HEK293 (cell line): ENCODE results near the gene GBP3.

Experiments used
- CTCF ChIA-PET: fragments of 350-600 bp; formaldehyde crosslinking; extraction: SDS; loops from one replicate; lab custom pipeline; 2021; ENCODE audit warnings: antibody characterized with exemption; lab: Yijun Ruan, JAX
- POLR2A ChIA-PET: fragments of 300-600 bp; formaldehyde crosslinking; extraction: SDS; loops from one replicate; lab custom pipeline; 2020; ENCODE audit warnings: antibody characterized with exemption, inconsistent platforms; lab: Yijun Ruan, JAX
- H3K27ac ChIP-seq: fragments of 200-500 bp; sonication (Bioruptor generic); 2 replicates; pipeline ENCODE4 v1.5.1; 2014; ENCODE audit warnings: low read depth, low read length, control low read depth, inconsistent platforms; ENCODE audit errors: extremely low read depth
- H3K36me3 ChIP-seq, 2 experiments: fragments of 200-500 bp in 1 of 2; sonication (Bioruptor generic) in 1 of 2; 1 replicate in 1 of 2; 2 replicates in 1 of 2; pipeline ENCODE4 v1.5.1; 2014 to 2017; ENCODE audit warnings: inconsistent platforms in 2 of 2, low read length in 2 of 2; ENCODE audit not compliant: control insufficient read depth in 2 of 2, insufficient read depth in 1 of 2
- H3K4me1 ChIP-seq: fragments of 200-500 bp; sonication (Bioruptor generic); 2 replicates; pipeline ENCODE4 v1.5.1; 2014; ENCODE audit warnings: mild to moderate bottlenecking, low read length, inconsistent platforms; ENCODE audit not compliant: control insufficient read depth, insufficient read depth
- H3K4me3 ChIP-seq: 2 replicates; pipeline ENCODE4 v1.5.1; 2011; ENCODE audit warnings: low read depth, mild to moderate bottlenecking, control low read depth, low read length, moderate library complexity
- H3K9me3 ChIP-seq: fragments of 200-500 bp; sonication (Bioruptor generic); 2 replicates; pipeline ENCODE4 v1.5.1; 2014; ENCODE audit warnings: low read depth, low read length, inconsistent platforms; ENCODE audit not compliant: control insufficient read depth, insufficient read depth
- SETDB1 ChIP-seq: IDR thresholded peaks from one replicate; pipeline ENCODE4 v1.6.1; 2017; ENCODE audit warnings: mild to moderate bottlenecking, low read length, moderate library complexity, mixed read lengths; ENCODE audit not compliant: insufficient read length
- ZBTB21 ChIP-seq: fragments of 450-650 bp; formaldehyde crosslinking; IDR thresholded peaks from 2 replicates; pipeline ENCODE4 v1.5.1; 2017; ENCODE audit warnings: missing biosample characterization, missing genetic modification characterization
- ZFHX2 ChIP-seq: fragments of 450-650 bp; formaldehyde crosslinking; conservative IDR thresholded peaks from 2 replicates; pipeline ENCODE4 v1.5.1; 2016; ENCODE audit warnings: missing biosample characterization, missing genetic modification characterization
- ZNF114 ChIP-seq: fragments of 450-650 bp; formaldehyde crosslinking; IDR thresholded peaks from 2 replicates; pipeline ENCODE4 v1.5.0; 2017; ENCODE audit warnings: missing biosample characterization, missing genetic modification characterization
- ZNF133 ChIP-seq: fragments of 450-650 bp; formaldehyde crosslinking; IDR thresholded peaks from 2 replicates; pipeline ENCODE4 v1.5.1; 2016; ENCODE audit warnings: missing biosample characterization, missing genetic modification characterization
- ZNF155 ChIP-seq: fragments of 450-650 bp; formaldehyde crosslinking; IDR thresholded peaks from 2 replicates; pipeline ENCODE4 v1.5.1; 2016; ENCODE audit warnings: missing biosample characterization, missing genetic modification characterization
- ZNF24 ChIP-seq: fragments of 450-650 bp; formaldehyde crosslinking; IDR thresholded peaks from 2 replicates; pipeline ENCODE4 v1.5.1; 2016; ENCODE audit warnings: missing biosample characterization, missing genetic modification characterization
- ZNF248 ChIP-seq: fragments of 450-650 bp; formaldehyde crosslinking; IDR thresholded peaks from 2 replicates; pipeline ENCODE4 v1.5.1; 2017; ENCODE audit warnings: missing biosample characterization, missing genetic modification characterization
- ZNF521 ChIP-seq: fragments of 450-650 bp; formaldehyde crosslinking; IDR thresholded peaks from 2 replicates; pipeline ENCODE4 v1.5.1; 2017; ENCODE audit warnings: missing biosample characterization, mild to moderate bottlenecking, missing genetic modification characterization
- ZNF621 ChIP-seq: fragments of 450-650 bp; formaldehyde crosslinking; IDR thresholded peaks from 2 replicates; pipeline ENCODE4 v1.5.1; 2017; ENCODE audit warnings: missing biosample characterization, missing genetic modification characterization
- ZNF76 ChIP-seq: fragments of 450-650 bp; formaldehyde crosslinking; IDR thresholded peaks from 2 replicates; pipeline ENCODE4; 2016; ENCODE audit warnings: low read depth, missing biosample characterization, missing genetic modification characterization, borderline replicate concordance
- ZNF777 ChIP-seq: fragments of 450-650 bp; formaldehyde crosslinking; IDR thresholded peaks from 2 replicates; pipeline ENCODE4 v1.5.1; 2017; ENCODE audit warnings: missing biosample characterization, missing genetic modification characterization, borderline replicate concordance
- TF ChIP-seq, protein P1 (sequence below): fragments of 450-650 bp; formaldehyde crosslinking; IDR thresholded peaks from 2 replicates; pipeline ENCODE4 v1.5.1; 2016; ENCODE audit warnings: missing biosample characterization, missing genetic modification characterization
- TF ChIP-seq, protein P2 (sequence below): fragments of 450-650 bp; formaldehyde crosslinking; IDR thresholded peaks from 2 replicates; pipeline ENCODE4 v1.5.1; 2016; ENCODE audit warnings: missing biosample characterization, missing genetic modification characterization
- TF ChIP-seq, protein P3 (sequence below): fragments of 450-650 bp; formaldehyde crosslinking; IDR thresholded peaks from 2 replicates; pipeline ENCODE4 v1.5.1; 2016; ENCODE audit warnings: missing biosample characterization, missing genetic modification characterization
- TF ChIP-seq, protein P4 (sequence below): fragments of 450-650 bp; formaldehyde crosslinking; IDR thresholded peaks from 2 replicates; pipeline ENCODE4 v1.5.1; 2016; ENCODE audit warnings: missing biosample characterization, missing genetic modification characterization, low read depth
- TF ChIP-seq, protein P5 (sequence below): fragments of 450-650 bp; formaldehyde crosslinking; IDR thresholded peaks from 2 replicates; pipeline ENCODE4 v1.5.1; 2016; ENCODE audit warnings: missing biosample characterization, missing genetic modification characterization
- TF ChIP-seq, protein P6 (sequence below): fragments of 450-650 bp; formaldehyde crosslinking; IDR thresholded peaks from 2 replicates; pipeline ENCODE4 v1.5.1; 2016; ENCODE audit warnings: missing biosample characterization, missing genetic modification characterization
- TF ChIP-seq, protein P7 (sequence below): fragments of 450-650 bp; formaldehyde crosslinking; conservative IDR thresholded peaks from 2 replicates; pipeline ENCODE4 v1.5.1; 2016; ENCODE audit warnings: low read depth, missing biosample characterization, missing genetic modification characterization

GBP3 gene

DNA sequence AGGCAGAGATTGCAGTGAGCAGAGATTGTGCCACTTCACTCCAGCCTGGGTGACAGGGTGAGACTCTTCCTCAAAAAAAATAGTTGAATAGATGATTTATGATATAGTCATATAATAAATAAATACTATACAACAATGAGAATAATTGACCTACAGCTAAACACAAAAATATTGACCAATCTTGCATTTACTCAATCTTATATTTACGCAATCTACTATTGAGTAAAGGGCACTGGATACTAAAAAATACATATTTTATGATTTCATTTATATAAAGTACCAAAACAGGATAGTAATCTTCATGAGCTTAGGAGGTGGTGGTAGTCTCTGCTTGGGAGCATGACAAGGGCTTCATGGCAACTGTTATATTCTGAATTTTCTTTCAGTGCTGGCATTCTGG is 19.1 kb upstream of the GBP3 start:
- ChIA-PET CTCF (interaction anchor here (0.6 to 1.5 kb wide), 3 partner anchors 10 to 339 kb away, joined by 3 to 4 read pairs (median 4); no protein-coding TSS in a partner anchor), POLR2A (no interaction called here)
- no peaks in the 10 kb centered on the region for H3K4me1 ChIP-seq
- TF ChIP-seq ZNF621 (tag by site-specific recombination) (no peak), ZNF777 (tag by site-specific recombination) (no peak), ZNF24 (tag by site-specific recombination) (no peak), ZNF133 (no peak), ZFHX2 (tag by site-specific recombination) (no peak), ZNF155 (tag by site-specific recombination) (no peak), ZBTB21 (tag by site-specific recombination) (no peak), SETDB1 (no peak), ZNF521 (no peak), ZNF76 (no peak), ZNF114 (no peak)
- TF ChIP-seq, protein P1, sequence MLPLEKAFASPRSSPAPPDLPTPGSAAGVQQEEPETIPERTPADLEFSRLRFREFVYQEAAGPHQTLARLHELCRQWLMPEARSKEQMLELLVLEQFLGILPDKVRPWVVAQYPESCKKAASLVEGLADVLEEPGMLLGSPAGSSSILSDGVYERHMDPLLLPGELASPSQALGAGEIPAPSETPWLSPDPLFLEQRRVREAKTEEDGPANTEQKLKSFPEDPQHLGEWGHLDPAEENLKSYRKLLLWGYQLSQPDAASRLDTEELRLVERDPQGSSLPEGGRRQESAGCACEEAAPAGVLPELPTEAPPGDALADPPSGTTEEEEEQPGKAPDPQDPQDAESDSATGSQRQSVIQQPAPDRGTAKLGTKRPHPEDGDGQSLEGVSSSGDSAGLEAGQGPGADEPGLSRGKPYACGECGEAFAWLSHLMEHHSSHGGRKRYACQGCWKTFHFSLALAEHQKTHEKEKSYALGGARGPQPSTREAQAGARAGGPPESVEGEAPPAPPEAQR (tag by site-specific recombination): no peak
- TF ChIP-seq, protein P2, sequence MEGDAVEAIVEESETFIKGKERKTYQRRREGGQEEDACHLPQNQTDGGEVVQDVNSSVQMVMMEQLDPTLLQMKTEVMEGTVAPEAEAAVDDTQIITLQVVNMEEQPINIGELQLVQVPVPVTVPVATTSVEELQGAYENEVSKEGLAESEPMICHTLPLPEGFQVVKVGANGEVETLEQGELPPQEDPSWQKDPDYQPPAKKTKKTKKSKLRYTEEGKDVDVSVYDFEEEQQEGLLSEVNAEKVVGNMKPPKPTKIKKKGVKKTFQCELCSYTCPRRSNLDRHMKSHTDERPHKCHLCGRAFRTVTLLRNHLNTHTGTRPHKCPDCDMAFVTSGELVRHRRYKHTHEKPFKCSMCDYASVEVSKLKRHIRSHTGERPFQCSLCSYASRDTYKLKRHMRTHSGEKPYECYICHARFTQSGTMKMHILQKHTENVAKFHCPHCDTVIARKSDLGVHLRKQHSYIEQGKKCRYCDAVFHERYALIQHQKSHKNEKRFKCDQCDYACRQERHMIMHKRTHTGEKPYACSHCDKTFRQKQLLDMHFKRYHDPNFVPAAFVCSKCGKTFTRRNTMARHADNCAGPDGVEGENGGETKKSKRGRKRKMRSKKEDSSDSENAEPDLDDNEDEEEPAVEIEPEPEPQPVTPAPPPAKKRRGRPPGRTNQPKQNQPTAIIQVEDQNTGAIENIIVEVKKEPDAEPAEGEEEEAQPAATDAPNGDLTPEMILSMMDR (tag by site-specific recombination): no peak
- TF ChIP-seq, protein P3, sequence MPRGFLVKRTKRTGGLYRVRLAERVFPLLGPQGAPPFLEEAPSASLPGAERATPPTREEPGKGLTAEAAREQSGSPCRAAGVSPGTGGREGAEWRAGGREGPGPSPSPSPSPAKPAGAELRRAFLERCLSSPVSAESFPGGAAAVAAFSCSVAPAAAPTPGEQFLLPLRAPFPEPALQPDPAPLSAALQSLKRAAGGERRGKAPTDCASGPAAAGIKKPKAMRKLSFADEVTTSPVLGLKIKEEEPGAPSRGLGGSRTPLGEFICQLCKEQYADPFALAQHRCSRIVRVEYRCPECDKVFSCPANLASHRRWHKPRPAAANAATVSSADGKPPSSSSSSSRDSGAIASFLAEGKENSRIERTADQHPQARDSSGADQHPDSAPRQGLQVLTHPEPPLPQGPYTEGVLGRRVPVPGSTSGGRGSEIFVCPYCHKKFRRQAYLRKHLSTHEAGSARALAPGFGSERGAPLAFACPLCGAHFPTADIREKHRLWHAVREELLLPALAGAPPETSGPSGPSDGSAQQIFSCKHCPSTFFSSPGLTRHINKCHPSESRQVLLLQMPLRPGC (tag by site-specific recombination): no peak
- TF ChIP-seq, protein P4, sequence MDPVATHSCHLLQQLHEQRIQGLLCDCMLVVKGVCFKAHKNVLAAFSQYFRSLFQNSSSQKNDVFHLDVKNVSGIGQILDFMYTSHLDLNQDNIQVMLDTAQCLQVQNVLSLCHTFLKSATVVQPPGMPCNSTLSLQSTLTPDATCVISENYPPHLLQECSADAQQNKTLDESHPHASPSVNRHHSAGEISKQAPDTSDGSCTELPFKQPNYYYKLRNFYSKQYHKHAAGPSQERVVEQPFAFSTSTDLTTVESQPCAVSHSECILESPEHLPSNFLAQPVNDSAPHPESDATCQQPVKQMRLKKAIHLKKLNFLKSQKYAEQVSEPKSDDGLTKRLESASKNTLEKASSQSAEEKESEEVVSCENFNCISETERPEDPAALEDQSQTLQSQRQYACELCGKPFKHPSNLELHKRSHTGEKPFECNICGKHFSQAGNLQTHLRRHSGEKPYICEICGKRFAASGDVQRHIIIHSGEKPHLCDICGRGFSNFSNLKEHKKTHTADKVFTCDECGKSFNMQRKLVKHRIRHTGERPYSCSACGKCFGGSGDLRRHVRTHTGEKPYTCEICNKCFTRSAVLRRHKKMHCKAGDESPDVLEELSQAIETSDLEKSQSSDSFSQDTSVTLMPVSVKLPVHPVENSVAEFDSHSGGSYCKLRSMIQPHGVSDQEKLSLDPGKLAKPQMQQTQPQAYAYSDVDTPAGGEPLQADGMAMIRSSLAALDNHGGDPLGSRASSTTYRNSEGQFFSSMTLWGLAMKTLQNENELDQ: no peak
- TF ChIP-seq, protein P5, sequence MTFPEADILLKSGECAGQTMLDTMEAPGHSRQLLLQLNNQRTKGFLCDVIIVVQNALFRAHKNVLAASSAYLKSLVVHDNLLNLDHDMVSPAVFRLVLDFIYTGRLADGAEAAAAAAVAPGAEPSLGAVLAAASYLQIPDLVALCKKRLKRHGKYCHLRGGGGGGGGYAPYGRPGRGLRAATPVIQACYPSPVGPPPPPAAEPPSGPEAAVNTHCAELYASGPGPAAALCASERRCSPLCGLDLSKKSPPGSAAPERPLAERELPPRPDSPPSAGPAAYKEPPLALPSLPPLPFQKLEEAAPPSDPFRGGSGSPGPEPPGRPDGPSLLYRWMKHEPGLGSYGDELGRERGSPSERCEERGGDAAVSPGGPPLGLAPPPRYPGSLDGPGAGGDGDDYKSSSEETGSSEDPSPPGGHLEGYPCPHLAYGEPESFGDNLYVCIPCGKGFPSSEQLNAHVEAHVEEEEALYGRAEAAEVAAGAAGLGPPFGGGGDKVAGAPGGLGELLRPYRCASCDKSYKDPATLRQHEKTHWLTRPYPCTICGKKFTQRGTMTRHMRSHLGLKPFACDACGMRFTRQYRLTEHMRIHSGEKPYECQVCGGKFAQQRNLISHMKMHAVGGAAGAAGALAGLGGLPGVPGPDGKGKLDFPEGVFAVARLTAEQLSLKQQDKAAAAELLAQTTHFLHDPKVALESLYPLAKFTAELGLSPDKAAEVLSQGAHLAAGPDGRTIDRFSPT (tag by site-specific recombination): no peak
- H3K9me3 ChIP-seq: no peaks in the 10 kb centered on the region
- H3K4me3 ChIP-seq: no peak overlapping the region
- no peak overlapping the region for H3K27ac ChIP-seq
- no peaks in the 10 kb centered on the region for H3K36me3 ChIP-seq

DNA sequence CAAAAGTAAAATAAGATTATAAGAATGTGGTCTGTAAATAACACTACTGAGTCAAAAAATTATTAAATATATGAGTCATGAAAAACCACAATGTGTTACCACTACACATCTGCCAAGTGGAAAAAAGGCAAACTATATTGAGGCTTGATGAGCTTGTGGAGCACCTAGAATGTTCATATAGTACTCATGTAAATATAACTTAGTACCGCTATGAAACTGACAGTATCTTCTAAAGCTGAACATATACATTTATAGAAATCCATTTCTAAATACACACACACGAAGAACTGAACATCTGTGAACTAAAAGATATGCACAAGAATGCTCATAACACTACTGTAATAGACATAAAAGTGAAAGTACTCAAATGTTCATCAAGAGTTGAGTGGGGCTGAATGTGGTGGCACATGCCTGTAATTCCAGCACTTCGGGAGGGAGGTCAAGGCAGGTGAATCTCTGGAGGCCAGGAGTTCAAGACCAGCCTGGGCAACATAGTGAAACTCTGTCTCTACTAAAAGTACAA is 18.5 kb upstream of the GBP3 start:
- Histone ChIP-seq H3K36me3 (no peaks in the 10 kb centered on the region), H3K27ac (no peak overlapping the region), H3K9me3 (no peaks in the 10 kb centered on the region), H3K4me1 (no peaks in the 10 kb centered on the region), H3K4me3 (no peak overlapping the region)
- ChIA-PET CTCF (interaction anchor here (1.2 kb wide), 1 partner anchor 11 kb away, joined by 4 read pairs; no protein-coding TSS in a partner anchor), POLR2A (no interaction called here)
- no peak for TF ChIP-seq ZNF248 (tag by site-specific recombination)
- TF ChIP-seq, protein P6, sequence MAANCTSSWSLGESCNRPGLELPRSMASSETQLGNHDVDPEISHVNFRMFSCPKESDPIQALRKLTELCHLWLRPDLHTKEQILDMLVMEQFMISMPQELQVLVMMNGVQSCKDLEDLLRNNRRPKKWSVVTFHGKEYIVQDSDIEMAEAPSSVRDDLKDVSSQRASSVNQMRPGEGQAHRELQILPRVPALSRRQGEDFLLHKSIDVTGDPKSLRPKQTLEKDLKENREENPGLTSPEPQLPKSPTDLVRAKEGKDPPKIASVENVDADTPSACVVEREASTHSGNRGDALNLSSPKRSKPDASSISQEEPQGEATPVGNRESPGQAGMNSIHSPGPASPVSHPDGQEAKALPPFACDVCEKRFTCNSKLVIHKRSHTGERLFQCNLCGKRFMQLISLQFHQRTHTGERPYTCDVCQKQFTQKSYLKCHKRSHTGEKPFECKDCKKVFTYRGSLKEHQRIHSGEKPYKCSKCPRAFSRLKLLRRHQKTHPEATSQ: no peak
- TF ChIP-seq, protein P7, sequence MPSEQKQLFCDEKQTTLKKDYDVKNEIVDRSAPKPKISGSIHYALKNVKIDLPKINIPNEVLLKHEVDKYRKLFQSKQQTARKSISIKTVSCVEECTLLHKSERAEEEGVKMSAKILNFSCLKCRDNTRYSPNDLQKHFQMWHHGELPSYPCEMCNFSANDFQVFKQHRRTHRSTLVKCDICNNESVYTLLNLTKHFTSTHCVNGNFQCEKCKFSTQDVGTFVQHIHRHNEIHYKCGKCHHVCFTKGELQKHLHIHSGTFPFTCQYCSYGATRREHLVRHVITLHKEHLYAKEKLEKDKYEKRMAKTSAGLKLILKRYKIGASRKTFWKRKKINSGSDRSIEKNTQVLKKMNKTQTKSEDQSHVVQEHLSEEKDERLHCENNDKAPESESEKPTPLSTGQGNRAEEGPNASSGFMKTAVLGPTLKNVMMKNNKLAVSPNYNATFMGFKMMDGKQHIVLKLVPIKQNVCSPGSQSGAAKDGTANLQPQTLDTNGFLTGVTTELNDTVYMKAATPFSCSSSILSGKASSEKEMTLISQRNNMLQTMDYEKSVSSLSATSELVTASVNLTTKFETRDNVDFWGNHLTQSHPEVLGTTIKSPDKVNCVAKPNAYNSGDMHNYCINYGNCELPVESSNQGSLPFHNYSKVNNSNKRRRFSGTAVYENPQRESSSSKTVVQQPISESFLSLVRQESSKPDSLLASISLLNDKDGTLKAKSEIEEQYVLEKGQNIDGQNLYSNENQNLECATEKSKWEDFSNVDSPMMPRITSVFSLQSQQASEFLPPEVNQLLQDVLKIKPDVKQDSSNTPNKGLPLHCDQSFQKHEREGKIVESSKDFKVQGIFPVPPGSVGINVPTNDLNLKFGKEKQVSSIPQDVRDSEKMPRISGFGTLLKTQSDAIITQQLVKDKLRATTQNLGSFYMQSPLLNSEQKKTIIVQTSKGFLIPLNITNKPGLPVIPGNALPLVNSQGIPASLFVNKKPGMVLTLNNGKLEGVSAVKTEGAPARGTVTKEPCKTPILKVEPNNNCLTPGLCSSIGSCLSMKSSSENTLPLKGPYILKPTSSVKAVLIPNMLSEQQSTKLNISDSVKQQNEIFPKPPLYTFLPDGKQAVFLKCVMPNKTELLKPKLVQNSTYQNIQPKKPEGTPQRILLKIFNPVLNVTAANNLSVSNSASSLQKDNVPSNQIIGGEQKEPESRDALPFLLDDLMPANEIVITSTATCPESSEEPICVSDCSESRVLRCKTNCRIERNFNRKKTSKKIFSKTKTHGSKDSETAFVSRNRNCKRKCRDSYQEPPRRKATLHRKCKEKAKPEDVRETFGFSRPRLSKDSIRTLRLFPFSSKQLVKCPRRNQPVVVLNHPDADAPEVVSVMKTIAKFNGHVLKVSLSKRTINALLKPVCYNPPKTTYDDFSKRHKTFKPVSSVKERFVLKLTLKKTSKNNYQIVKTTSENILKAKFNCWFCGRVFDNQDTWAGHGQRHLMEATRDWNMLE (tag by site-specific recombination): no peak
